CD8-positive, alpha-beta memory T cell (primary cell): ENCODE data around the gene HNRNPF. TPM values are rescaled to one million over a fixed set of nuclear protein-coding genes. Genes with fewer than 3 reads are reported as not detected.

Experiments
- CTCF ChIA-PET: fragments of 350-600 bp; sonication (Branson Sonifier 250); formaldehyde crosslinking; loops from one replicate; lab custom pipeline; 2021; ENCODE audit warnings: antibody characterized with exemption; lab: Charles Lee
- POLR2A ChIA-PET: fragments of 350-600 bp; sonication (Branson Sonifier 250); formaldehyde crosslinking; loops from one replicate; lab custom pipeline; 2021; ENCODE audit warnings: antibody characterized with exemption; lab: Charles Lee
- DNase-seq, 5 donors: peaks; one replicate each; pipeline versions ENCODE4 v3.0.0 to v3.0.0-alpha.2; 2020 to 2022; ENCODE audit warnings: mixed read lengths in 1 of 5
- H3K27ac ChIP-seq: one replicate; pipeline ENCODE4 v1.7.0; 2013; ENCODE audit warnings: low read depth, mild to moderate bottlenecking, low read length, moderate library complexity
- H3K27me3 ChIP-seq: 2 replicates; pipeline ENCODE4 v1.7.0; 2013; ENCODE audit warnings: low read length, mild to moderate bottlenecking; ENCODE audit not compliant: insufficient read depth, poor library complexity, severe bottlenecking
- H3K36me3 ChIP-seq: 2 replicates; pipeline ENCODE4 v1.7.0; 2013; ENCODE audit warnings: mild to moderate bottlenecking, low read length, moderate library complexity; ENCODE audit not compliant: insufficient read depth
- H3K4me1 ChIP-seq: 2 replicates; pipeline ENCODE4 v1.7.0; 2013; ENCODE audit warnings: mild to moderate bottlenecking, low read length, moderate library complexity; ENCODE audit not compliant: insufficient read depth
- H3K4me3 ChIP-seq: 2 replicates; pipeline ENCODE4 v1.7.0; 2013; ENCODE audit warnings: mild to moderate bottlenecking, low read length
- H3K9me3 ChIP-seq: 2 replicates; pipeline ENCODE4 v1.7.0; 2013; ENCODE audit warnings: mild to moderate bottlenecking, low read length
- H3K27ac Mint-ChIP-seq, 8 donors: one replicate each; pipeline ENCODE4 v1.8.0; 2020 to 2021; ENCODE audit warnings: mixed read lengths in 8 of 8, mild to moderate bottlenecking in 6 of 8, inconsistent platforms in 3 of 8, moderate library complexity in 3 of 8
- H3K27me3 Mint-ChIP-seq, 2 donors: one replicate each; pipeline ENCODE4 v1.8.0; 2020 to 2021; ENCODE audit warnings: mixed read lengths in 2 of 2, mild to moderate bottlenecking in 1 of 2, moderate library complexity in 1 of 2
- H3K36me3 Mint-ChIP-seq, 3 donors: one replicate each; pipeline ENCODE4 v1.8.0; 2020 to 2021; ENCODE audit warnings: mixed read lengths in 3 of 3, inconsistent platforms in 1 of 3, mild to moderate bottlenecking in 1 of 3
- H3K4me1 Mint-ChIP-seq, 3 donors: one replicate each; pipeline ENCODE4 v1.8.0; 2020 to 2021; ENCODE audit warnings: mixed read lengths in 3 of 3, inconsistent platforms in 1 of 3, mild to moderate bottlenecking in 1 of 3
- H3K4me3 Mint-ChIP-seq, 7 donors: one replicate each; pipeline ENCODE4 v1.8.0; 2020 to 2021; ENCODE audit warnings: mixed read lengths in 7 of 7, mild to moderate bottlenecking in 6 of 7, moderate library complexity in 4 of 7, inconsistent platforms in 2 of 7
- H3K9me3 Mint-ChIP-seq, 5 donors: one replicate each; pipeline ENCODE4 v1.8.0; 2020 to 2022; ENCODE audit warnings: mixed read lengths in 5 of 5, mild to moderate bottlenecking in 3 of 5, moderate library complexity in 2 of 5, inconsistent platforms in 1 of 5
- polyA plus RNA-seq: library from polyadenylated mRNA; unstranded; fragments of 300-500 nt; fragmentation: Illumina TruSeq; gene quantifications from one replicate; pipeline ENCODE4 v1.2.3, GENCODE V29; 2021
- total RNA-seq, 2 experiments: library from RNA; stranded (reverse); gene quantifications; one replicate each; pipeline ENCODE4 v1.2.3, GENCODE V29; 2021

Gene HNRNPF
- total and polyA plus RNA-seq, 3 experiments from 2014 or later: 261 to 566 (median 562) TPM

DNA sequence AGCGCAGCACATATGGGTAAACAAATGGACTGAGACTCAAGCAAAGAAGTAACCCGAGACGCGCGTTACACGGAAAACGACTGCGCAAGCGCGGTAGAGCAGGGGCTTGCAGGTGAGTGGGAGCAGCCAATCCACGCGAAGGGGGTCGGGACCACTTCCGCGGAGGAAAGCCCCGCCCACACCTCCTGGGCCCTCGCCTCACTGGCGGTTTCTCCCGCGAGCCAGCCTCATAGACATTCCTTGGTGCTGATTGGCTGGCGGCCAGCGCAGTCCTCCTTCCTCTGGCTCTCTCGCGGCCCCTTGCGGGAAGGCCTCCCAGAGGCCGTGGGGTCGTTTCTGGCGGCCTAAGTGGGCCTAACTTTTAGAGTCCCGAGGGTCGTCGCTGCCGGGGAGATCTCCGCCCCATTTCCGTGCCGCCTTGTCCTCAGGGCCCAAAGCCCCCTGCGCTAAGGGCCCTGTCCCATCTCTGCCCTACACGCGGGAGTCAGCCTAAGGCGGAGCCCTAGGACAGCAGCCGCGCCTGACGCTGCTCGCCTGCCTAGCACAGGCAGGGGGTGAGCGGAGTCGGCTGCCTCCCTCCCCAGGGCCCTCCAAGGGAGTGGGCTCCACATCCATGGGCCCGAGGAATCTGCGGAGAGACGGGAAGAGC lies 46.7 kb downstream of the HNRNPF start:
- peaks cover 0 to 2% of the 10 kb centered on the region in 2 donors for H3K27me3 Mint-ChIP-seq
- H3K4me1 Mint-ChIP-seq: peaks cover 27 to 30% (median 27%) of the 10 kb centered on the region in 3 donors
- CTCF ChIA-PET: interaction anchor here (1.0 to 2.7 kb wide), 5 partner anchors 12 to 158 kb away, joined by 3 to 15 read pairs (median 3); no protein-coding TSS in a partner anchor
- H3K4me3 Mint-ChIP-seq: peak overlapping the region; percentile 92 to 100 (median 97)
- POLR2A ChIA-PET: interaction anchor here (0.6 to 1.0 kb wide), 4 partner anchors 10 to 96 kb away, joined by 3 to 5 read pairs (median 3); no protein-coding TSS in a partner anchor
- H3K4me3 ChIP-seq: peak overlapping the region; percentile 97
- H3K27ac ChIP-seq: peak overlapping the region; percentile 88
- H3K9me3 Mint-ChIP-seq: peaks cover 0 to 1% (median 0%) of the 10 kb centered on the region in 5 donors
- DNase-seq: peak; percentile 96 to 99 (median 97)
- H3K9me3 ChIP-seq: no peaks in the 10 kb centered on the region
- H3K36me3 ChIP-seq: no peaks in the 10 kb centered on the region
- H3K36me3 Mint-ChIP-seq: peaks cover 0 to 7% (median 1%) of the 10 kb centered on the region in 3 donors
- peak overlapping the region; percentile 86 to 99 (median 96) for H3K27ac Mint-ChIP-seq
- peaks cover 19% of the 10 kb centered on the region for H3K4me1 ChIP-seq
- H3K27me3 ChIP-seq: no peaks in the 10 kb centered on the region

DNA sequence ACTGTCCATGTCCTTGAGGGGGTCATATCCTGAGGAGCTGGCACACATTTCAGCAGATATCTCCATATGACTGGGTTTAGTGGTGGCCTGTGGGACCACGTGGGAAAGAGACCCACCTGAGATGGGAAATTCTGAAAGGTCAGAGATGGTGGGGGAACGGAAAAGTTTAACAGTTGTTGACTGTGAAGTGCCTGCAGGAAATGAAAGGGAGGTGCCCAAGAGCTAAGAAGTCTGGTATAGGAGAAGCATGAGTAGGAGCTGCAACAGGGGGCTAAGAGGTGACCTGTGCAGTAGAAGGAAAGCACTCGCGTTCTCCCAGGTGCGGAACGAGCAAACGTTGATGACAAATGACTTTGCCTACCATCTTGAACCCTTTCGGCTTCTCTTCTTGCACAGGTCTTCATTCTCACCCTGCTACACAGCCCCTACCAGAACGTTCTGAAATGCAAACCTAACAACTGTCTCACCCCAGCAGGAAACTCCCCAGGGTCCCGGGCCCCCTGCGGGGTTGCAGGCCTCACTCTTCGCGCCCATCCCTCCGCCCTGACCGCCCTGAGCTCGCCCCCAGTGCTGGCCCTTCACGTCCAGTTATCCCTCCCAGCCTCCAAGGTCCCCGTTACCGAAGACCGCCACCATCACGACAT lies 47.3 kb downstream of the HNRNPF start:
- ChIA-PET CTCF (interaction anchor here (1.0 to 2.7 kb wide), 4 partner anchors 11 to 158 kb away, joined by 3 to 15 read pairs (median 4); no protein-coding TSS in a partner anchor), POLR2A (interaction anchor here (0.9 to 1.0 kb wide), 4 partner anchors 35 to 96 kb away, joined by 3 read pairs; no protein-coding TSS in a partner anchor)
- no peaks in the 10 kb centered on the region for H3K27me3 ChIP-seq
- H3K9me3 ChIP-seq: no peaks in the 10 kb centered on the region
- peak overlapping the region; percentile 97 for H3K4me3 ChIP-seq
- Mint-ChIP-seq H3K4me1 (peaks cover 27 to 30% (median 27%) of the 10 kb centered on the region in 3 donors), H3K36me3 (peaks cover 0 to 7% (median 1%) of the 10 kb centered on the region in 3 donors), H3K4me3 (peak overlapping the region; percentile 92 to 100 (median 97)), H3K27ac (peak overlapping the region; percentile 86 to 99 (median 96)), H3K27me3 (peaks cover 0 to 2% of the 10 kb centered on the region in 2 donors), H3K9me3 (peaks cover 0 to 1% (median 0%) of the 10 kb centered on the region in 5 donors)
- no peaks in the 10 kb centered on the region for H3K36me3 ChIP-seq
- H3K4me1 ChIP-seq: peaks cover 19% of the 10 kb centered on the region
- H3K27ac ChIP-seq: peak overlapping the region; percentile 88
- DNase-seq: peak in 1 of 5 donors; percentile 7

DNA sequence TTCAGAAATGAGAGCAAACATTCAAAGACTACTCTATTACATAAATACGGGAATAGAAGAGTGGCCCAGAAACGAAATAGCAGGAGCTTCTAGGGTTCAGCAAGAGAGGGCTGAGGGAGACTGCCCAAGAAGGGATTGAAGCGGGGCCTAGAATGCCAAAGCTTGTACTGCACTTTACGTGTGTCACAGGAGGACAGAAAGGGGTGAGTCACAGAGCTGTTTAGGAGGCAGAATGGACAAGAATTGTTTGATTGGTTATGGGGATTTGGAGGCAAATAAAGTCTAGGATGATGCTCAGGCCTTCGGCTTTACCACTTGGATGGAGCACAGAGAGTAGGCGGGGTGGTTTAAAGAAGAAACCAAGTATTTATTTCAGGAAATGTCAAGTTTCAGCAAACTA lies 48.9 kb downstream of the HNRNPF start:
- Mint-ChIP-seq H3K9me3 (peaks cover 0 to 1% (median 0%) of the 10 kb centered on the region in 5 donors), H3K4me1 (peaks cover 31 to 36% (median 33%) of the 10 kb centered on the region in 3 donors)
- POLR2A ChIA-PET: no interaction called here

DNA sequence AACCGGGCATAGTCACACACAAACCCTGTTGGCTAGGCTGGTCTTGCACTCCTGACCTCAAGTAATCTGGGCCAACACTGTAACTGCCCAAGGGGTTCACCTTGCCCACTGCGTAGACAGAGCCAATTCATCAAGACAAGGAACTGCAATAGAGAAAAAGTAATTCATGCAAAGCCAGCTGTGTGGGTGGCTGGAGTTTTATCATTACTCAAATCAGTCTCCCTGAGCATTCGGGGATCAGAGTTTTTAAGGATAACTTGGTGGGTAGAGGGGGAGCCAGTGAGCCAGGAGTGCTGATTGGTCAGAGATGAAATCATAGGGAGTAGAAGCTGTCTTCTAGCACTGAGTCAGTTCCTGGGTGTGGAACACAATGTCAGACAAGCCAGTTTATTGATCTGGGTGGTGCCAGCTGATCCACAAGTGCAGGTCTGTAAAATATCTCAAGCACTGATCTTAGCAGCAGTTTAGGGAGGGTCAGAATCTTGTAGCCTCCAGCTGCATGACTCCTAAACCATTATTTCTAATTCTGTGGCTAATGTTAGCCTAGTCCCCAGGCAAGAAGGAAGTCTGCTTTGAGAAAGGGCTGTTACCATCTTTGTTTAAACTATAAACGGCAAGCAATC lies 53.1 kb downstream of the HNRNPF start:
- Mint-ChIP-seq H3K9me3 (no peaks in the 10 kb centered on the region), H3K27ac (peak overlapping the region in 2 of 8 donors; percentile 0 to 43), H3K36me3 (peaks cover 0 to 1% (median 0%) of the 10 kb centered on the region in 3 donors), H3K27me3 (peaks cover 7 to 9% of the 10 kb centered on the region in 2 donors), H3K4me3 (no peak overlapping the region), H3K4me1 (peaks cover 10 to 16% (median 14%) of the 10 kb centered on the region in 3 donors)
- DNase-seq: no peak
- POLR2A ChIA-PET: interaction anchor here (0.5 kb wide), 1 partner anchor 173 kb away, joined by 6 read pairs; no protein-coding TSS in a partner anchor
- Histone ChIP-seq H3K4me1 (peaks cover under 1% of the 10 kb centered on the region), H3K36me3 (no peaks in the 10 kb centered on the region), H3K9me3 (no peaks in the 10 kb centered on the region), H3K27me3 (no peaks in the 10 kb centered on the region), H3K4me3 (no peak overlapping the region), H3K27ac (no peak overlapping the region)
- CTCF ChIA-PET: interaction anchor here (1.4 to 1.6 kb wide), 2 partner anchors 63 to 152 kb away, joined by 3 to 6 read pairs; no protein-coding TSS in a partner anchor

More for the DNA sequence above, 48.9 kb downstream of the HNRNPF start:
- Histone ChIP-seq H3K36me3 (no peaks in the 10 kb centered on the region), H3K9me3 (no peaks in the 10 kb centered on the region), H3K4me3 (no peak overlapping the region), H3K4me1 (peaks cover 19% of the 10 kb centered on the region), H3K27me3 (no peaks in the 10 kb centered on the region), H3K27ac (no peak overlapping the region)
- Mint-ChIP-seq H3K4me3 (peak overlapping the region; percentile 49 to 100 (median 69)), H3K27me3 (peaks cover 0 to 2% of the 10 kb centered on the region in 2 donors), H3K27ac (peak overlapping the region; percentile 37 to 98 (median 72)), H3K36me3 (peaks cover 0 to 7% (median 1%) of the 10 kb centered on the region in 3 donors)
- CTCF ChIA-PET: interaction anchor here (2.7 kb wide), 1 partner anchor 11 kb away, joined by 15 read pairs; no protein-coding TSS in a partner anchor
- no peak for DNase-seq

DNA sequence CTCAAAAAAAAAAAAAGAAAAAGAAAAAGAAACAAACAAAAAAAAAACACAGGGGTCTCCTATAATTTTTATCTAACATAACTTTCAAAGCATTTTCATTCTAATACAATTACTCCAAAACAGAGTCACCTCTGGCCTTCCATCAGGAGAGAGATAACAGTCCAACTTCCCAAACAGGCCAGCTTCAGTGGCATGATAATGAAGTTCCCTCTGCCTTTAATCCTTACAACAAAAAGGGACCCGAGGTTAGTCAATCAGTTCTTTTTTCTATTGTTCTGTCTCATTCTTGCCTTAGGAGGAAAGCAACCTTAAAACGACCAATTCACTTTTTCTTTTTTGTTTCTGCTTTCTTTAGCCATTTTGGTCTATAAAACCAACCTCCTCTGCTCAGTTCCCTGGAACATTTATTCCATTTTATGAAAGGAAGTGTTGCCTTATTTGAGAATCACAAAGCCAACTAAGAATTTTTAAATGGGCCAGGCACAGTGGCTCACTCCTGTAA lies 54.1 kb downstream of the HNRNPF start:
- no peak overlapping the region for H3K4me3 Mint-ChIP-seq
- no peaks in the 10 kb centered on the region for H3K4me1 ChIP-seq
- H3K27ac Mint-ChIP-seq: peak overlapping the region in 1 of 8 donors; percentile 21
- H3K27me3 ChIP-seq: no peaks in the 10 kb centered on the region
- H3K9me3 Mint-ChIP-seq: no peaks in the 10 kb centered on the region
- ChIA-PET POLR2A (no interaction called here), CTCF (interaction anchor here (1.4 to 1.6 kb wide), 2 partner anchors 62 to 107 kb away, joined by 3 to 6 read pairs; no protein-coding TSS in a partner anchor)
- no peak for DNase-seq
- H3K27me3 Mint-ChIP-seq: peaks cover 13 to 18% of the 10 kb centered on the region in 2 donors
- peaks cover 8 to 17% (median 17%) of the 10 kb centered on the region in 3 donors for H3K4me1 Mint-ChIP-seq
- no peak overlapping the region for H3K4me3 ChIP-seq
- H3K9me3 ChIP-seq: no peaks in the 10 kb centered on the region
- no peaks in the 10 kb centered on the region for H3K36me3 Mint-ChIP-seq
- no peaks in the 10 kb centered on the region for H3K36me3 ChIP-seq
- no peak overlapping the region for H3K27ac ChIP-seq

DNA sequence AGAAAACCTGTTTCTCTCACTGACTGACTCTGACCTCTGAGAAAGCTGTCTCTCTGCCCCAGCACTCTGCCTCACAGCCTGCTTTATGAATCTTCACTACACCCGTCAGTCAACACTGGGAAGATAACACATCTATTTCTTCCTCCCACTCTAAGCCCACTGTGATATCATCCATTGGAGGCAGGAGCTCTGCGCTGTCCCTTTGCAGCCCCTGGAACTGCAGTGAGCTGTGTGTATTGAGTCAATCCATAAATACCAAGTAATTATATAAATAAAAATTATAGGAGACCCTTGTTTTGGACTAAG lies 54.7 kb downstream of the HNRNPF start:
- no peaks in the 10 kb centered on the region for H3K36me3 Mint-ChIP-seq
- Histone ChIP-seq H3K4me1 (no peaks in the 10 kb centered on the region), H3K36me3 (no peaks in the 10 kb centered on the region), H3K9me3 (no peaks in the 10 kb centered on the region), H3K4me3 (no peak overlapping the region), H3K27me3 (no peaks in the 10 kb centered on the region), H3K27ac (no peak overlapping the region)
- POLR2A ChIA-PET: no interaction called here
- no peak for DNase-seq
- CTCF ChIA-PET: interaction anchor here (1.4 to 1.6 kb wide), 3 partner anchors 61 to 108 kb away, joined by 3 to 6 read pairs (median 5); no protein-coding TSS in a partner anchor
- peak overlapping the region in 2 of 8 donors; percentile 34 to 37 for H3K27ac Mint-ChIP-seq
- H3K4me3 Mint-ChIP-seq: no peak overlapping the region
- H3K4me1 Mint-ChIP-seq: peaks cover 7 to 15% (median 15%) of the 10 kb centered on the region in 3 donors
- peaks cover 13 to 19% of the 10 kb centered on the region in 2 donors for H3K27me3 Mint-ChIP-seq
- no peaks in the 10 kb centered on the region for H3K9me3 Mint-ChIP-seq

DNA sequence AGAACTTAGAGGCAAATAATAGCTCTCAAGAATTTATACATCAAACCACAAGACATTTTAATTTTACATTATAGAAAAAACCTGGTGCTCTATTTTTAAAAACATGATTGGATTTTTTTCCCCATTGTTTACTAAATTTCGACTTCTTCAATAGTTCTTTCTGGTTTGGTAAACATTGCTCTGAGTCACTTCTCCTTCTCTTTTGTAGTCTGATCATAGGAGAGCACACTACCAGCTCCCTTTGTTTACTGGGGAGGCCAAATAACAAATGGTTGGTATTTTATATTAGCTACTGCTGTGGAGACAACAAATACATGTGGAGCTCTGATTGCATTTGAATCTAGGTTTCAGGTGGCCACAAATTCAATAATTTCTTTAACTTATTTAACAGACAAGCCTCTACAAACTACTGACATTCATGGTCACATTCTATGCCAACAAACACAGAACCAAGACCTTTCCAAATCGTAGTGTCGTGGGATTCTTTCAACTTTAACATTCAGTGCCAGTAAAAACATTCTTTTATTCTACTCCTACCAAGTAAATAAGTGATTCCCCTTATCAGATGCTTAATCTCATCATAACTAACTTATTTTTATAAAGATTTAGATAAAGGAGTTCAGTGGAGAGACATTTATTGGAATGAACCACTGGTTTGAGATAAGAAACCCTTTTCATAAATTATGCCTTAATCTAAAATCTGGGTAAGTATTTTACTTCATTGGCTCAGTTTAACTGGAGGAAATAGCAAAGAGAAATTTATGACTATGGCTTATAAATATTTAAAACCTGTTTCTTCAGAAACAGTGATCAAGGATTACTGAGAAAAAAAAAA lies 55.3 kb downstream of the HNRNPF start:
- CTCF ChIA-PET: interaction anchor here (1.2 to 1.6 kb wide), 5 partner anchors 26 to 108 kb away, joined by 3 to 6 read pairs (median 5); no protein-coding TSS in a partner anchor
- H3K36me3 ChIP-seq: no peaks in the 10 kb centered on the region
- no peak overlapping the region for H3K27ac ChIP-seq
- H3K27me3 Mint-ChIP-seq: peaks cover 13 to 21% of the 10 kb centered on the region in 2 donors
- H3K27ac Mint-ChIP-seq: peak overlapping the region in 1 of 8 donors; percentile 37
- no peak overlapping the region for H3K4me3 ChIP-seq
- DNase-seq: no peak
- H3K9me3 Mint-ChIP-seq: no peaks in the 10 kb centered on the region
- POLR2A ChIA-PET: no interaction called here
- peaks cover 0 to under 1% (median 0%) of the 10 kb centered on the region in 3 donors for H3K36me3 Mint-ChIP-seq
- H3K4me1 Mint-ChIP-seq: peaks cover 7 to 16% (median 15%) of the 10 kb centered on the region in 3 donors
- H3K9me3 ChIP-seq: no peaks in the 10 kb centered on the region
- no peak overlapping the region for H3K4me3 Mint-ChIP-seq
- H3K27me3 ChIP-seq: no peaks in the 10 kb centered on the region
- peaks cover under 1% of the 10 kb centered on the region for H3K4me1 ChIP-seq
